Endothelial cell of umbilical vein (primary cell): ENCODE data around the gene METTL6. TPM values are rescaled to one million over a fixed set of nuclear protein-coding genes. Genes with fewer than 3 reads are reported as not detected.

Experiments
- BruUV-seq: library from RNA; stranded (reverse); fragments of 400-500 nt; replicated peaks from 2 replicates; lab custom pipeline; 2021; lab: Mats Ljungman, UMichigan
- CTCF ChIA-PET: fragments of 300-600, 350-600 bp; sonication (Branson Sonifier 250); formaldehyde crosslinking; loops from one replicate; lab custom pipeline; 2021; ENCODE audit warnings: antibody characterized with exemption, inconsistent platforms; lab: Charles Lee
- POLR2A ChIA-PET: fragments of 300-600, 350-600 bp; sonication (Branson Sonifier 250); formaldehyde crosslinking; loops from one replicate; lab custom pipeline; 2021; ENCODE audit warnings: antibody characterized with exemption, inconsistent platforms; lab: Charles Lee
- DNase-seq: peaks from one replicate; pipeline ENCODE4 v3.0.0-alpha.2; 2011; ENCODE audit warnings: low read depth, low spot score
- FAIRE-seq: peaks from 2 replicates; lab custom pipeline; 2011; peaks lifted over from hg19 to GRCh38; lab: Jason Lieb, UNC
- H2AFZ ChIP-seq: 2 replicates; pipeline ENCODE4 v1.6.0; 2012; ENCODE audit warnings: low read depth, low read length, control low read depth, inconsistent platforms
- H3K27ac ChIP-seq: 2 replicates; pipeline ENCODE4 v1.5.1; 2011; ENCODE audit warnings: low read depth, mild to moderate bottlenecking, control low read depth, low read length, moderate library complexity; ENCODE audit not compliant: insufficient read depth
- H3K27me3 ChIP-seq, 2 experiments: 2 replicates each; pipeline versions ENCODE4 v1.6.0 to v1.6.1; 2011; ENCODE audit warnings: low read length in 2 of 2, mixed read lengths in 1 of 2; ENCODE audit not compliant: control insufficient read depth in 2 of 2, insufficient read depth in 2 of 2
- H3K36me3 ChIP-seq, 2 experiments: 2 replicates in 1 of 2; 3 replicates in 1 of 2; pipeline ENCODE4 v1.5.1; 2011; ENCODE audit warnings: low read length in 2 of 2, mild to moderate bottlenecking in 1 of 2, moderate library complexity in 1 of 2; ENCODE audit not compliant: control insufficient read depth in 2 of 2, insufficient read depth in 2 of 2; ENCODE audit errors: extremely low read depth in 1 of 2
- H3K4me1 ChIP-seq: 3 replicates; pipeline ENCODE4 v1.5.1; 2011; ENCODE audit warnings: mild to moderate bottlenecking, low read length; ENCODE audit not compliant: control insufficient read depth, insufficient read depth; ENCODE audit errors: extremely low read depth
- H3K4me2 ChIP-seq: 2 replicates; pipeline ENCODE4 v1.6.1; 2011; ENCODE audit warnings: low read length, control low read depth, mixed read lengths; ENCODE audit not compliant: insufficient read depth
- H3K4me3 ChIP-seq, 3 experiments: fragments of 200-600 bp in 1 of 3; sonication (generic), shearing (Covaris generic) in 1 of 3; replicated peaks in 1 of 3; 2 replicates each; pipeline ENCODE4 v1.5.1; 2011 to 2016; ENCODE audit warnings: control low read depth in 3 of 3, low read length in 3 of 3, mild to moderate bottlenecking in 2 of 3, inconsistent platforms in 1 of 3, low read depth in 1 of 3, moderate library complexity in 1 of 3; ENCODE audit not compliant: insufficient read depth in 1 of 3
- H3K79me2 ChIP-seq: 2 replicates; pipeline ENCODE4 v1.6.0; 2012; ENCODE audit warnings: low read length, inconsistent platforms; ENCODE audit not compliant: control insufficient read depth, insufficient read depth
- H3K9ac ChIP-seq: replicated peaks from 2 replicates; pipeline ENCODE3; 2011; ENCODE audit warnings: low read length, control low read depth; ENCODE audit not compliant: insufficient read depth; ENCODE audit errors: extremely low read depth
- H3K9me1 ChIP-seq: replicated peaks from 3 replicates; pipeline ENCODE4 v1.6.0; 2011; ENCODE audit warnings: mild to moderate bottlenecking, low read length; ENCODE audit not compliant: control insufficient read depth, insufficient read depth; ENCODE audit errors: extremely low read depth
- H3K9me3 ChIP-seq: replicated peaks from 2 replicates; pipeline ENCODE4 v1.5.1; 2012; ENCODE audit warnings: low read length, inconsistent platforms; ENCODE audit not compliant: control insufficient read depth, insufficient read depth
- H4K20me1 ChIP-seq: replicated peaks from 2 replicates; pipeline ENCODE3; 2011; ENCODE audit warnings: mild to moderate bottlenecking, low read length; ENCODE audit not compliant: control insufficient read depth, insufficient read depth; ENCODE audit errors: extremely low read depth
- CTCF ChIP-seq, 2 donors: IDR thresholded peaks; 1 replicate in 1 of 2; 2 replicates in 1 of 2; pipeline ENCODE4 v1.5.1; 2011; ENCODE audit warnings: low read length in 2 of 2, mild to moderate bottlenecking in 2 of 2, moderate library complexity in 2 of 2, control low read depth in 1 of 2, inconsistent platforms in 1 of 2, low read depth in 1 of 2; ENCODE audit not compliant: insufficient read depth in 1 of 2; ENCODE audit errors: extremely low read depth in 1 of 2
- EZH2 ChIP-seq: IDR thresholded peaks from 2 replicates; pipeline ENCODE4 v1.6.1; 2012; ENCODE audit warnings: borderline replicate concordance, low read depth, mild to moderate bottlenecking, moderate library complexity, low read length, inconsistent platforms; ENCODE audit not compliant: severe bottlenecking
- FOS ChIP-seq: IDR thresholded peaks from 2 replicates; pipeline ENCODE4 v1.6.1; 2011; ENCODE audit warnings: mild to moderate bottlenecking, low read length, moderate library complexity, borderline replicate concordance; ENCODE audit not compliant: insufficient read depth
- GATA2 ChIP-seq: IDR thresholded peaks from 2 replicates; pipeline ENCODE4 v1.7.0; 2011; ENCODE audit warnings: low read depth, mild to moderate bottlenecking, moderate library complexity, mixed read lengths, low read length; ENCODE audit not compliant: insufficient read length, insufficient read depth
- JUN ChIP-seq: IDR thresholded peaks from 2 replicates; pipeline ENCODE4 v1.6.1; 2011; ENCODE audit warnings: borderline replicate concordance, low read depth; ENCODE audit not compliant: insufficient read length, insufficient read depth
- MAX ChIP-seq: IDR thresholded peaks from 2 replicates; pipeline ENCODE4 v1.6.1; 2011; ENCODE audit not compliant: insufficient read depth, insufficient read length
- MYC ChIP-seq: IDR thresholded peaks from one replicate; pipeline ENCODE4 v1.6.1; 2011; ENCODE audit warnings: mild to moderate bottlenecking, low read depth, low read length
- POLR2A ChIP-seq: IDR thresholded peaks from 2 replicates; pipeline ENCODE4 v1.6.1; 2012; ENCODE audit warnings: low read depth, mild to moderate bottlenecking, control low read depth, low read length
- POLR2AphosphoS5 ChIP-seq: IDR thresholded peaks from 2 replicates; pipeline ENCODE4 v1.6.1; 2012; ENCODE audit warnings: low read depth, mild to moderate bottlenecking, control low read depth, low read length, moderate library complexity; ENCODE audit not compliant: insufficient read depth
- dilution Hi-C: fragments of 300-500 bp; cut with MboI; formaldehyde crosslinking; loops from one replicate; pipeline ENCODE4 v1.15.0; 2019; ENCODE audit warnings: low sequenced_read_pairs; ENCODE audit not compliant: extremely low pct_ligation_motif_present
- intact Hi-C: fragments of 100-400 bp; cut with micrococcal nuclease; formaldehyde crosslinking; loops from one replicate; pipeline ENCODE4 v1.10.0; 2022
- polyA plus RNA-seq, 4 experiments: library from polyadenylated mRNA; depleted of rRNA in 3 of 4; stranded (reverse) in 3 of 4; unstranded in 1 of 4; fragments of >200 nt; gene quantifications; 2 replicates each; pipeline versions ENCODE4 v1.2.1 to v1.2.3, GENCODE V29; 2011 to 2012; ENCODE audit warnings: missing spikeins in 1 of 4
- total RNA-seq: library from RNA; stranded (reverse); gene quantifications from 2 replicates; pipeline ENCODE4 v1.2.3, GENCODE V29; 2021

Gene METTL6
- total and polyA plus RNA-seq, 2 donors (not counting 3 experiments of a cell fraction or from before 2014, with no cell fraction given), result 12.7 to 19.5 TPM

DNA sequence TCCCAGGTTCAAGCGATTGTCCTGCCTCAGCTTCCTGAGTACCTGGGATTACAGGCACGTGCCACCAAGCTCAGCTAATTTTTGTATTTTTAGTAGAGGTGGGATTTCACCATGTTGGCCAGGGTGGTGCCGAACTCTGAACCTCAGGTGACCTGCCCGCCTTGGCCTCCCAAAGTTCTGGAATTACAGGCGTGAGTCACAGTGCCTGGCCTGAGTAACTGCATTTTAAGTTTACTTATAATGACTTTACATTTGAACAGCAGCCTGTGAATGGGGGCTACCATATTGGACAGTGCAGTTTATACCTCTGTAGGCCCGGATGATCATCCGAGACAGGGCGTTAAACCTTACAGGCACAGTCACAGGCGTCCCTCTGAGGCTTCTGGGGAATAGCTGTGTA, 24.8 kb upstream of the METTL6 start:
- FAIRE-seq (no peak), DNase-seq (no peak)
- no peaks in the 10 kb centered on the region for H4K20me1 ChIP-seq
- ChIA-PET POLR2A (no interaction called here), CTCF (no interaction called here)
- no peaks in the 10 kb centered on the region for H3K27me3 ChIP-seq
- no peak overlapping the region for H3K4me3 ChIP-seq
- dilution Hi-C loops (no loop called here), intact Hi-C loops (no loop called here)
- no peaks in the 10 kb centered on the region for H3K9me3 ChIP-seq
- H3K79me2 ChIP-seq, result no peaks in the 10 kb centered on the region
- no TSS peak for BruUV-seq
- H3K4me2 ChIP-seq, result no peak overlapping the region
- TF ChIP-seq POLR2A, result no peak
- H3K27ac ChIP-seq, result no peak overlapping the region
- no peaks in the 10 kb centered on the region for H3K36me3 ChIP-seq
- H3K4me1 ChIP-seq, result no peaks in the 10 kb centered on the region
- no peak overlapping the region for H3K9ac ChIP-seq
- no peak overlapping the region for H2AFZ ChIP-seq
- H3K9me1 ChIP-seq, result no peaks in the 10 kb centered on the region

DNA sequence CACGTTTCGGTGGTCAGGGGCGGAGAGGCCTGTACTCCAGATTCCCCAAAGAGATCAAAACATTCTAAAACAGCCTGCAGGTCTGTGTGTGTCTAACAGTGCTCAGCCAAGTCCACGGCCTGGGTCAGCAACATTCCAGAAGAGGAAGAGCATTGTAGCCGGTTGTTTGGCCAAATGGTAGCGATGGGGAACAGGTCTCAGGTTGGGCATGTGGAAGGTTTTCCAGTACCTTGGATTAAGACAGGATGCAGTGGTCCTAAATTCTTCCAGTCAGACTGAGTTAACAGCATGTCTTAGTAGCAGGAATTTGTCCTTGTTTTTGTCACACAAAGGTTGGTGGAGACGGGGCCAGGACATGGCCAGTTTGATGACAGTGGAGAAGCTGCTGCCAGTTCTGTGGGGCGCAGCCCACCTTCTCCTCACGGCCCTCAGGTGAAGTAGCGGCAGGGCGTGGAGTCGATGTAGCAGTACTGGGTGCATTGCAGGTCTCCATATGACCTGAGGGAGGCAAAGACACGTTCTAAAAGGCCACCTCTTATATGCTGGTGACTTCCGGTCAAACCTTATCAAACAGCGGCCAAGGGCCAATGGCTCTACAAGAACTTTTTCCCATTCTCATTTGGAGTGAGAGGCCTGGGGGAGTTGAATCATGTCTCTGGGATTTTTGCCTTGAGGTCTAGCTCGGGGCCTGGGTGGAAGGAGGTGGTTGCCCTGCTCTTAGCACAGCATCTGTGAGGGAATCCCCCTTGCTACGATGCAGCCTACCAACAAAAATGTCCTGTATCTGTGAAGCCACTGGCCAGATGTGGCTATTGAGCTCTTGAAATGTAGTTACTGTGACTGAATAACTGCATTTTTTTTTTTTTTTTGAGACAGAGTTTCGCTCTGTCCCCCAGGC, 24.1 kb upstream of the METTL6 start:
- H3K4me1 ChIP-seq, result no peaks in the 10 kb centered on the region
- DNase-seq, result no peak
- intact Hi-C loops (no loop called here), dilution Hi-C loops (no loop called here)
- H3K4me3 ChIP-seq, result no peak overlapping the region
- no peaks in the 10 kb centered on the region for H4K20me1 ChIP-seq
- no peaks in the 10 kb centered on the region for H3K27me3 ChIP-seq
- H3K27ac ChIP-seq, result no peak overlapping the region
- no peak overlapping the region for H2AFZ ChIP-seq
- H3K9me1 ChIP-seq, result no peaks in the 10 kb centered on the region
- ChIA-PET CTCF (no interaction called here), POLR2A (no interaction called here)
- TF ChIP-seq POLR2AphosphoS5, result no peak
- no peak for TF ChIP-seq MAX
- TF ChIP-seq JUN, result no peak
- no peak for TF ChIP-seq FOS
- no peak for TF ChIP-seq MYC
- TF ChIP-seq GATA2, result no peak
- no peak for TF ChIP-seq EZH2
- TF ChIP-seq POLR2A, result no peak
- TF ChIP-seq CTCF (IDR thresholded peaks at IDR 0.05; ENCODE audit: extremely low read depth in 1 of 2, insufficient read depth in 1 of 2, low read depth in 1 of 2, low read length in 2 of 2), result no peak
- no peaks in the 10 kb centered on the region for H3K79me2 ChIP-seq
- BruUV-seq, result no TSS peak
- H3K9ac ChIP-seq, result no peak overlapping the region
- no peak overlapping the region for H3K4me2 ChIP-seq
- no peak for FAIRE-seq
- H3K36me3 ChIP-seq, result no peaks in the 10 kb centered on the region
- H3K9me3 ChIP-seq, result no peaks in the 10 kb centered on the region
